ENCODE data around the gene PRKAG3.
A peak's percentile ranks its signal among the peaks of the same experiment; 100 is the strongest.
"Not testable (repeated sequence)": the region's sequence is repeated elsewhere in the genome, so short reads cannot be mapped to it uniquely, and the experiment has no call there.

Gene PRKAG3

GRCh38 chr2:218861645-218862318 is 30.2 kb upstream of the PRKAG3 start:
- no peak for DNase-seq

GRCh38 chr2:218860950-218861381 is 29.4 kb upstream of the PRKAG3 start:
- no peak for DNase-seq

DNA sequence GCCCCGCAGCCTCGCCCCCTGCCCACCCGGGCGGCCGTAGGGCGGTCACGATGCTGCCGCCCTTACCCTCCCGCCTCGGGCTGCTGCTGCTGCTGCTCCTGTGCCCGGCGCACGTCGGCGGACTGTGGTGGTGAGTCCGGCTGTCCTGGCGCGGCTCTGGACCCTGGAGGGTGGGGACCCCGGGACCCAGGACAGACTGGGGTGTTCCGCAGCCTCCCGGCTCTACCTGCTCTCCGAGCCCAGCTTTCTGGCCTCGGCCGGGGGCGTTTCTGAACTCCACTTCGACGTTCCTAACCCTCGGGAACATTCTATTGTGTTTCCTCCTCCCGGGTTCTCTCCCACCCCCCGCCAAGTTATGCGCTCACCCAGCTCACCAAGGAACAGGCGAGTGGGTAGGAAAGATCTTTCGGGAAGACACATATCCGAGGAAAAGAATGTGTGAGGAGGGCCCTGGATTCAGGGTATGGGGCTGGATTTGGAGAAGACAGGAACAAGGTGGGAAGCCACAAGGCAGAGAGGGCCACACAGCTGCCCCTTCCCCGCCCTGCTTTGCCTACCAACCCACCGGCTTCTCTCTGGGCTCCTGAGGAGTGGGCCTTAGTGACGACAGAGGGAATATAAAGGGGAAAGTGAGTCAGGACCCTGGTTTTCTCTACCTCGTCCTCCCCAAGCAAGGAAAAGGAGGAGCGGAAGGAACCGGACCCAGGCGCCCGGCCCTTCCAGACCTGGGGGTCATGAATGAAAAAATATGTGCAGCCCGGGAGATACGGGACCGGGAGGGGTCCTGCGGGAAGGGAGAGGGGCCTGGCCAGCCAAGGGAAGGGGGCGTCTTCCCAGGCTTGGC is 28.6 kb upstream of the PRKAG3 start:
- DNase-seq: no peak

- peak in 1 of 2 donors; percentile 7 for DNase-seq
Observed at GRCh38 chr2:218859556-218859987, 28.0 kb upstream of the PRKAG3 start, which contains the start of gene WNT6. Gene WNT6 (plus strand): TSS chr2:218859805. CDS start chr2:218860038, 233 bp downstream.

- DNase-seq: peak in 1 of 2 donors; percentile 8
Observed at GRCh38 chr2:218858671-218859555, 27.3 kb upstream of the PRKAG3 start.

GRCh38 chr2:218858138-218858445 is 26.5 kb upstream of the PRKAG3 start:
- DNase-seq: peak in 1 of 2 donors; percentile 5

- no peak for DNase-seq
Observed at GRCh38 chr2:218857371-218858137, 26.0 kb upstream of the PRKAG3 start.

DNA sequence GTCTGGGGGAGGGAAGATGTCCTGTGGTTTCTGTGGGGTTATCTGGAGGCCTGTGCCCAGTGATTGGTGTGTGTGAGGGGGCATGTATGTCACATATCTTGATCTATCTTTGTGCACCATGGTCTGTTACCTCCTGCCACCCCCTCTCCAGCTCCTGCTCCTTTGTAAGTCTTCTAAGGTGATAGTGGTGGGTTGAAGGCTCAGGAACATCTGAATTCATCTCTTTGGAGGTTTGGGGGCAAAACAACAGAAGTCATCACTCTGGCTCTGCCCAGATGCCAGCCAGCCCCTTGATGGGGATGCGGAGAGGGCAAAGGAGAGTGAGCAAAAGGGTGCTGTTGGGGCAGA is 25.3 kb upstream of the PRKAG3 start:
- no peak for DNase-seq

DNA sequence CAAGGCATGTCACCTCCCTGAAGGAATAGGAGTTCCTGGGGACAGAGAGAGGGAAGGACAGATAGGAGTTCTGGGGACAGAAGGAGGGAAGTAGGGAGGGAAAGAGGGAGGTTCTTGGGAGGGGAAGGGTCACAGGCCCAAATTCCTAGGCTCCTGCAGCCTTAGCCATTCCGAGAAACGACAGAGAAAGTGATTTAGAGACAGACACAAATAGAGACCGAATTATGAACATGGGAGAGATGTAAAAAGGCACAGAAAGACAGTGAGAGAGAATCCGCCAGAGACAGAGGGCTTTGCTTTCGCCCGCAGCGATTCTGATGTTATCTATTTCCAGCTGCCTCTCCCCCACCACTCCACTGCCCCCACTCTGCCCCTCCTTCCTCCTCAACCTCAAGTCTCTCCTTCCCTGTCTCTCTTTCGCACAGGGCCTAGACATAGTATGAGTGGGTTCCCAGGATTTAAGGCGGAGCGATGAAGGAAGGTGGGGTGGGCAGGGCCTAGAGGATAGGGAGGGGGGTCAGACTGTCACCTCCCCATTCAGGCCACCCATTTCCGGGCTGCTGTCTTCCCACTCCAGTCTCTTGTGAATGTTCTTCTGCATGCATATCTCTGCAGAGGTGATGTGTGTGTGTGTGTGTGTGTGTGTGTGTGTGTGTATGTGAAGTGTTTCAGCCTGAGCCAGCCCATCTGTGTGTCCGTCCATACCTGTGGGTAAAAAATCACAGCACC is 24.7 kb upstream of the PRKAG3 start:
- no peak for DNase-seq

GRCh38 chr2:218855305-218856166 is 23.9 kb upstream of the PRKAG3 start:
- DNase-seq: peak in 1 of 2 donors; percentile 9

GRCh38 chr2:218854860-218855259 is 23.3 kb upstream of the PRKAG3 start:
- no peak for DNase-seq

GRCh38 chr2:218853766-218854165 is 22.2 kb upstream of the PRKAG3 start:
- DNase-seq: peak in 1 of 2 donors; percentile 9

GRCh38 chr2:218852911-218853667 is 21.5 kb upstream of the PRKAG3 start:
- peak; percentile 59 to 70 for DNase-seq

DNA sequence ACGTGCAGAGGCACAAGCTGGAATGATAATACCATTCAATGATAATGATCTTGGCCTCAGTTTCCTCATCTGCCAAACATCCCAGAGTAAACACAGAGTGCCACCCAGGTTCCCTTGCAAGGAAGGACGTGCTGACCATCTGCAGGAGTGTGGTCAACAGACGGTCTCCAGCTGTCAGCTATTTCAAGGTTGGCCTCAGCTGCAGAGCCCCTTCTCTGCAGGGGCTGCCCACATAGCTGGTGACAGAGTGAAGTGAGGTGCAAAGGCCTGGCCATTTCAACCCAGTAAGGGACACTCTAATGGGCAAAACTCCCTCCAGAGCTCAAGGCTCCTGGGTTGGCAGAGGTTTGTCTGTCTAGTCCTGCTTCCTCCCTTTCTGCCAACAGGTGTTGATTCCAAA is 19.7 kb upstream of the PRKAG3 start:
- peak in 1 of 2 donors; percentile 4 for DNase-seq

DNA sequence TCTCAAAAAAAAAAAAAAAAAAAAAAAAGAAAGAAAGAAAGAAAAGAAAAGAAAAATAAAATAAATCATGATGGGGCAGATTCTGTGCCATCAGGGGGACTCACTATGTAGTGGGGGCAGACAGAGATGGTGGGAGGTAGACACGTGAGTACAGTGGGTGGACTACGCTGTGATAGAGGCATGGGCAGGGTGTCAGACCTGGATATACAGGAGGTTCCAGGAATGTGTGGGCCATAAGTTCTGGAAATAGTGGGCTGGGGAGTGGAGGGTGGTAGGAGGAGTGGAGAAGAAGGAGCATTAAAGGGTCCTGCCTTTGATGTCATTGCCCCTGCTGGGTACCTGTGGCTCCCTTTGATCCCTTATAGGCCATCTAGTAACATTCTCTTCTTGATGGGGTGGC is 19.2 kb upstream of the PRKAG3 start:
- peak in 1 of 2 donors; percentile 1 for DNase-seq

DNA sequence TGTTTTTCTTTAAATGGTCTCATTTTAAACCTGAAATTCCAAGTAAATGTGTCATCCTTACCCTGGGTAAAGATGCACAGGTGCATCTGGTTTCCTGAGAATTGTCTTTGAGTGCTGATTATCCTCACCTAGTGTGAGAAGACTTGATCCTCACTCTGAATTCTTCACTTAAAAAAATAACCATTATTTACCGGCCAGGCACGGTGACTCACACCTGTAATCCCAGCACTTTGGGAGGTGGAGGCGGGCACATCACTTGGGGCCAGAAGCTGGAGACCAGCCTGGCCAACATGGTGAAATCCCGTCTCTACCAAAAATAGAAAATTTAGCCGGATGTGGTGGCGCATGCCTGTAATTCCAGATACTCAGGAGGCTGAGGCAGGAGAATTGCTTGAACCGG is 18.1 kb upstream of the PRKAG3 start:
- no peak for DNase-seq

DNA sequence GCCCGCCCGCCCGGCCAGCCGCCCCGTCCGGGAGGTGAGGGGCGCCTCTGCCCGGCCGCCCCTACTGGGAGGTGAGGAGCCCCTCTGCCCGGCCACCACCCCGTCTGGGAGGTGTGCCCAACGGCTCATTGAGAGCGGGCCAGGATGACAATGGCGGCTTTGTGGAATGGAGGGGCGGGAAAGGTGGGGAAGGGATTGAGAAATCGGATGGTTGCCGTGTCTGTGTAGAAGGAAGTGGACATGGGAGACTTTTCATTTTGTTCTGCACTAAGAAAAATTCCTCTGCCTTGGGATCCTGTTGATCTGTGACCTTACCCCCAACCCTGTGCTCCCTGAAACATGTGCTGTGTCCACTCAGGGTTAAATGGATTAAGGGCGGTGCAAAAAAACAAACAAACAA is 15.4 kb upstream of the PRKAG3 start:
- peak in 1 of 2 donors; percentile 0 for DNase-seq

DNA sequence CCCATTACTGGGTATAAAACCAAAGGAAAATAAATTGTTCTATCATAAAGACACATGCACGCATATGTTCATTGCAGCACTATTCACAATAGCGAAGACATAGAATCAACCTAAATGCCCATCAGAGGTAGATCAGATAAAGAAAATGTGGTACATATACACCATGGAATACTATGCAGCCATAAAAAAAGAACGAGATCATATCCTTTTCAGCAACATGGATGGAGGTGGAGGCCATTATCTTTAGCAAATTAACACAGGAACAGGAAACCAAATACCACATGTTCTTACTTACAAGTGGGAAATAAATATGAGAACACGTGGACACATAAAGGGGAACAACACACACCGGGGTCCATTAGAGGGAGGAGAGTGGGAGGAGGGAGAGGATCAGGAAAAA is 12.7 kb upstream of the PRKAG3 start:
- not testable (repeated sequence) for DNase-seq

GRCh38 chr2:218839888-218840287 is 8.3 kb upstream of the PRKAG3 start:
- no peak for DNase-seq

DNA sequence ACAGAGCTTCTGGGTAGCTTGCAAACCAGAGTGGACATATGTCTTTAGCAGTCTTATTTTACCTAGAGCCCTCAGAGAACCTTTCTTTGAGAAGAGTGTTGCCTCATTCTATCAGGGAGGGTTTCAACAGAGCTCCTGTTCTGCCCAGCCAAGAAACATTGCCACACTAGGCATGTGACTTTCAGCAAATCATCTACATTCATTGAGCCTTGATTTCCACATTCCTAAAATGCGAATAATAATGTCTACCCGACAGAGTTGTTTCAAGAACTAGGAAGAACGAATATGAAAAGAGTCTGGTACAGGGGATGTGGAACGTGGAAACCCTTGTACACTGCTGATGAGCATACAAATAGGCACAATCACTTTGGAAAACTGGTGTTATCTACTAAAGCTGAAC is 7.8 kb upstream of the PRKAG3 start:
- no peak for DNase-seq

Measured in CD4-positive, alpha-beta T cell treated with Interleukin-4 for 1 hour (primary cell).